Body of pancreas (tissue), 4 donors: Measurements from ENCODE around the gene FSTL1.

Experiments used
- POLR2A ChIP-seq, 3 donors: fragments of 450-650 bp; IDR thresholded peaks; one replicate each; pipeline ENCODE4 v1.6.1; 2016; ENCODE audit warnings: antibody characterized with exemption in 3 of 3, mild to moderate bottlenecking in 2 of 3
- TF ChIP-seq, protein P1 (sequence below), 7 experiments: fragments of 450-650 bp in 4 of 7; fragments of 200-600 bp in 3 of 7; sonication (generic) in 3 of 7; IDR thresholded peaks; one replicate each; pipeline ENCODE4 v1.5.1; 2016 to 2019; ENCODE audit warnings: antibody characterized with exemption in 7 of 7

DNA sequence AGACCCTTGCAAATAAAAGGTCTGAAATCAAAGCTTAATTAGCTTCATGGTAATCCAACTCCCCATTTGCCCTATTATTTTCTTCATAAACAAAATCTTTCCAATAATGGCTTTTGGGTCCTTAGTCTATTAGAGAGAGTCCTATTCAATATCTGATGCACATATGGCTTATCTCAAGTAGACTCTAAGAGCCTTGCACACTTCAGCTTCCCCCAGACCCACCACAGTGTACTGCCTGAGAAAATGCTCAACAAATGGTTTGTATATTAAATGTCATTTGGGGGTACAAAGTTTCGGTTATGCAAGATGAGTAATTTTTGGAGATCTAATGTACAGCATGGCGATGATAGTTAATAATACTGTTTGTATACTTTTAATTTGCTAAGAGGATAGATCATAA lies 28.9 kb downstream of the FSTL1 start:
- TF ChIP-seq, protein P1, sequence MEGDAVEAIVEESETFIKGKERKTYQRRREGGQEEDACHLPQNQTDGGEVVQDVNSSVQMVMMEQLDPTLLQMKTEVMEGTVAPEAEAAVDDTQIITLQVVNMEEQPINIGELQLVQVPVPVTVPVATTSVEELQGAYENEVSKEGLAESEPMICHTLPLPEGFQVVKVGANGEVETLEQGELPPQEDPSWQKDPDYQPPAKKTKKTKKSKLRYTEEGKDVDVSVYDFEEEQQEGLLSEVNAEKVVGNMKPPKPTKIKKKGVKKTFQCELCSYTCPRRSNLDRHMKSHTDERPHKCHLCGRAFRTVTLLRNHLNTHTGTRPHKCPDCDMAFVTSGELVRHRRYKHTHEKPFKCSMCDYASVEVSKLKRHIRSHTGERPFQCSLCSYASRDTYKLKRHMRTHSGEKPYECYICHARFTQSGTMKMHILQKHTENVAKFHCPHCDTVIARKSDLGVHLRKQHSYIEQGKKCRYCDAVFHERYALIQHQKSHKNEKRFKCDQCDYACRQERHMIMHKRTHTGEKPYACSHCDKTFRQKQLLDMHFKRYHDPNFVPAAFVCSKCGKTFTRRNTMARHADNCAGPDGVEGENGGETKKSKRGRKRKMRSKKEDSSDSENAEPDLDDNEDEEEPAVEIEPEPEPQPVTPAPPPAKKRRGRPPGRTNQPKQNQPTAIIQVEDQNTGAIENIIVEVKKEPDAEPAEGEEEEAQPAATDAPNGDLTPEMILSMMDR (IDR thresholded peaks at IDR 0.05), result no peak
- no peak for TF ChIP-seq POLR2A (IDR thresholded peaks at IDR 0.05)
